G401 (cell line): ENCODE measurements around the gene MCHR1. TPM values are rescaled to one million over a fixed set of nuclear protein-coding genes. Genes with fewer than 3 reads are reported as not detected.

ENCODE experiments used
- DNase-seq: peaks from one replicate; pipeline ENCODE4 v3.0.0-alpha.2; 2015; ENCODE audit warnings: low spot score
- in situ Hi-C: cut with HindIII; loops from 2 replicates; pipeline ENCODE4 v1.10.0; 2016; ENCODE audit warnings: low sequenced_read_pairs, mixed read lengths
- total RNA-seq: library from RNA; depleted of rRNA; stranded (reverse); fragments of >200 nt; shearing (Covaris generic); gene quantifications from 2 replicates; pipeline ENCODE4 v1.2.3, GENCODE V29; 2014

The MCHR1 gene
- total RNA-seq, 1 experiment from 2014 or later, result 0.34 TPM

GRCh38 chr22:40678493-40679248 is 613 bp upstream of the MCHR1 start:
- no peak for DNase-seq
- in situ Hi-C loops, result no loop called here

GRCh38 chr22:40679964-40680818 is 907 bp downstream of the MCHR1 start:
- DNase-seq, result peak; percentile 52
- in situ Hi-C loops, result no loop called here

GRCh38 chr22:40680819-40681183 is 1.5 kb downstream of the MCHR1 start:
- in situ Hi-C loops, result no loop called here
- DNase-seq, result no peak

GRCh38 chr22:40681451-40681850 is 2.2 kb downstream of the MCHR1 start:
- in situ Hi-C loops, result no loop called here

GRCh38 chr22:40684728-40685127 is 5.4 kb downstream of the MCHR1 start:
- in situ Hi-C loops, result no loop called here
- no peak for DNase-seq

More at GRCh38 chr22:40681451-40681850, 2.2 kb downstream of the MCHR1 start:
- no peak for DNase-seq

- DNase-seq, result no peak
- in situ Hi-C loops, result no loop called here
Observed at GRCh38 chr22:40685406-40685805, 6.1 kb downstream of the MCHR1 start.

- in situ Hi-C loops, result no loop called here
- no peak for DNase-seq
Observed at GRCh38 chr22:40687706-40688105, 8.4 kb downstream of the MCHR1 start.

- in situ Hi-C loops, result no loop called here
- DNase-seq, result no peak
Observed at GRCh38 chr22:40690370-40690769, 11.1 kb downstream of the MCHR1 start.

- DNase-seq, result no peak
Observed at GRCh38 chr22:40691532-40691931, 12.2 kb downstream of the MCHR1 start.

GRCh38 chr22:40694411-40694810 is 15.1 kb downstream of the MCHR1 start:
- DNase-seq, result peak; percentile 81
- in situ Hi-C loops, result no loop called here

More at GRCh38 chr22:40691532-40691931, 12.2 kb downstream of the MCHR1 start:
- in situ Hi-C loops, result no loop called here

- in situ Hi-C loops, result no loop called here
- no peak for DNase-seq
Observed at GRCh38 chr22:40701274-40701673, 22.0 kb downstream of the MCHR1 start.

- no peak for DNase-seq
- in situ Hi-C loops, result no loop called here
Observed at GRCh38 chr22:40703174-40703573, 23.9 kb downstream of the MCHR1 start.

- in situ Hi-C loops, result no loop called here
Observed at GRCh38 chr22:40703736-40704135, 24.5 kb downstream of the MCHR1 start.

GRCh38 chr22:40705918-40706682 is 26.8 kb downstream of the MCHR1 start:
- DNase-seq, result no peak
- in situ Hi-C loops, result no loop called here

More at GRCh38 chr22:40703736-40704135, 24.5 kb downstream of the MCHR1 start:
- no peak for DNase-seq

GRCh38 chr22:40707154-40707553 is 27.9 kb downstream of the MCHR1 start:
- in situ Hi-C loops, result no loop called here
- no peak for DNase-seq

GRCh38 chr22:40708177-40708576 is 28.9 kb downstream of the MCHR1 start:
- DNase-seq, result no peak
- in situ Hi-C loops, result no loop called here

GRCh38 chr22:40709752-40710413 is 30.6 kb downstream of the MCHR1 start:
- no peak for DNase-seq
- in situ Hi-C loops, result no loop called here

GRCh38 chr22:40712311-40712710 is 33.0 kb downstream of the MCHR1 start:
- in situ Hi-C loops, result no loop called here
- no peak for DNase-seq
